ENCODE results near the gene ADORA1.

- TF ChIP-seq, protein P1, sequence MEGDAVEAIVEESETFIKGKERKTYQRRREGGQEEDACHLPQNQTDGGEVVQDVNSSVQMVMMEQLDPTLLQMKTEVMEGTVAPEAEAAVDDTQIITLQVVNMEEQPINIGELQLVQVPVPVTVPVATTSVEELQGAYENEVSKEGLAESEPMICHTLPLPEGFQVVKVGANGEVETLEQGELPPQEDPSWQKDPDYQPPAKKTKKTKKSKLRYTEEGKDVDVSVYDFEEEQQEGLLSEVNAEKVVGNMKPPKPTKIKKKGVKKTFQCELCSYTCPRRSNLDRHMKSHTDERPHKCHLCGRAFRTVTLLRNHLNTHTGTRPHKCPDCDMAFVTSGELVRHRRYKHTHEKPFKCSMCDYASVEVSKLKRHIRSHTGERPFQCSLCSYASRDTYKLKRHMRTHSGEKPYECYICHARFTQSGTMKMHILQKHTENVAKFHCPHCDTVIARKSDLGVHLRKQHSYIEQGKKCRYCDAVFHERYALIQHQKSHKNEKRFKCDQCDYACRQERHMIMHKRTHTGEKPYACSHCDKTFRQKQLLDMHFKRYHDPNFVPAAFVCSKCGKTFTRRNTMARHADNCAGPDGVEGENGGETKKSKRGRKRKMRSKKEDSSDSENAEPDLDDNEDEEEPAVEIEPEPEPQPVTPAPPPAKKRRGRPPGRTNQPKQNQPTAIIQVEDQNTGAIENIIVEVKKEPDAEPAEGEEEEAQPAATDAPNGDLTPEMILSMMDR (optimal IDR thresholded peaks at IDR 0.05 in 1 of 3, IDR thresholded peaks at IDR 0.05 in 1 of 3, conservative IDR thresholded peaks at IDR 0.05 in 1 of 3; ENCODE audit: extremely low read depth in 1 of 3, insufficient read depth in 2 of 3, low read length in 3 of 3), result no peak
- no peak for TF ChIP-seq EZH2 (IDR thresholded peaks at IDR 0.05; ENCODE audit: low read length)
These were observed 63.4 kb downstream of the ADORA1 start for GRCh38 chr1:203190949-203191348.
